Stimulated activated CD4-positive, alpha-beta T cell treated with anti-CD3 and anti-CD28 coated beads, Interleukin-1b, Interleukin-23, amount 100 ng/mL, for 4 hours (primary cell): ENCODE results near the gene TEN1.
"Not testable (repeated sequence)": the region's sequence is repeated elsewhere in the genome, so short reads cannot be mapped to it uniquely, and the experiment has no call there.

Experiments
- DNase-seq, 2 donors: peaks; one replicate each; pipeline ENCODE4 v3.0.0-alpha.2; 2020; ENCODE audit warnings: low read depth in 2 of 2

Gene TEN1, protein sequence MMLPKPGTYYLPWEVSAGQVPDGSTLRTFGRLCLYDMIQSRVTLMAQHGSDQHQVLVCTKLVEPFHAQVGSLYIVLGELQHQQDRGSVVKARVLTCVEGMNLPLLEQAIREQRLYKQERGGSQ

GRCh38 chr17:75978938-75979704, at the start of gene TEN1, which contains the start of gene ACOX1:
TEN1 (plus strand) TSS chr17:75979240; CDS start chr17:75986193, 6,953 bp downstream.
ACOX1 (minus strand) TSS chr17:75979166; CDS start chr17:75979073, 93 bp downstream.
- DNase-seq = peak; percentile 88 to 94

GRCh38 chr17:75931062-75931461, 48.0 kb upstream of the TEN1 start:
- DNase-seq = no peak

GRCh38 chr17:75932852-75933251, 46.2 kb upstream of the TEN1 start:
- DNase-seq = no peak

DNA sequence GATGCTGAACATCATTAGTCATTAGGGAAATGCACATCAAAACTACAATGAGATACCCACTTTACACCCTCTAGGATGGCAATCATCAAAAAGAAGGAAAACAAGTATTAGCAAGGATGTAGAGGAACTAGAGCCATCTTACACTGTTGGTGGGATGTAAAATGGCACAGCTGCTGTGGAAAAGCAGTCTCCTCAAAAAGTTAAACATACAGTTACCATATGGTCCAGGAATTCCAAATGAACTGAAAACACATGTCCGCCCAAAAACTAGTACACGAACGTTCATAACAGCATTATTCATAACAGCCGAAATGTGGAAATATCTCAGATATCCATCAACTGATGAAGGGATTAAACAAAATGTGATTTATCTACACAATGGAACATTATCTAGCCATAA, 45.2 kb upstream of the TEN1 start:
- DNase-seq = no peak

DNA sequence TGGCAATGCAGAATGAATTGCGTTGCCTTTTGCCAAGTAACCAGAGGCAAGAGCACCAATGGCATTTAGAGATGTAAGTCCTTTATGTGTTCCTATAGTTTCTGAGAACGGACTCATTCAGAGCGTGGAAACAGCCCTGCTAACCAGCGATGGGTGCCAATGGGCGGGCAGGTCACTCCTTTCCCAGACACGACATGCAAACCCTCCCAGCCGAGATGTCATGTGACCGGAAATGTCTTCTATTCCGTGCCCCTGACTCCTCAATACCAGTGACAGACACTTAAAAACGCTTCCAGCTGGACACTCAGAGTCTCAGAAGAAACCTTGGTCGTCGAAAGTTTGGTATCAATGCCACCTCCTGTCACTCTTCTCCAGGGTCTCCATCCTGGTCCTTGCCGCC, 41.4 kb upstream of the TEN1 start:
- DNase-seq = no peak

DNA sequence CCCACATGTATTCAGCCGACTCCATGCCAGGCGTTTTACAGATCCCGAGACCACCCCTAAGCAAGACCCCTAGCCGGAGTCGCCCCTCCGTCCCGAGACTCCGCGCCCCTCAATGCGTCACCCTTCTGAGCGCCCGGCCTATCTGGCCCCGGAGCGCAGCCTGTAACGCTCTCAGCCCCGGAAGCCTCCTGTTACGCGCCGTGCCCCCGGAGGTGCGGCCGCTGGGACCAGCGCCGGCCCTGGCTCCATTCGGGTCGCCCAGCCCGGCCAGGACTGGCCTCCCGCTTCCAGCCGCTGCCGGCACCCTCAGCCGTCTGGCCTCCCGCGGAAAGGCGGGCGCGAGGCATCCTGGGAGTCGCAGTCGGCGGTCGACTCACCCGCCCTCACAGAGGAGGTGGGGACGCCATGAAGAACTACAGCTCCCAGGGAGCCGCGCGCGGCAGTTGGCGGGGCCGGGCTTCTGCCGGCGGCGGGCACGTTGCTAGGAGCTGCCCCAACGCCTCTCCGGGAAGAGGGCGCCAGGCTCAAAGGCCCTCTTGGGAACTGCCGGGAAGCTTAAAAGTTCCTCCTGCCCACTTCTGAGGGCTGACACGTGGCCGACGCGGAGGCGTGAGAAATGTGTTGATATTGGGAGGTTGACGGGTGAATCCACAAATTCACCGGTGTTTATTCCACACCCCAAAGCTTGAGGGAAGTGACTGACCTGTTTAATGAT, 38.2 kb upstream of the TEN1 start, which contains the start of gene FBF1:
FBF1 (minus strand) TSS at position 316 of the 715 bp plus-strand sequence. CDS start 2,893 bp downstream, outside the sequence.
- DNase-seq = peak; percentile 75 to 83

DNA sequence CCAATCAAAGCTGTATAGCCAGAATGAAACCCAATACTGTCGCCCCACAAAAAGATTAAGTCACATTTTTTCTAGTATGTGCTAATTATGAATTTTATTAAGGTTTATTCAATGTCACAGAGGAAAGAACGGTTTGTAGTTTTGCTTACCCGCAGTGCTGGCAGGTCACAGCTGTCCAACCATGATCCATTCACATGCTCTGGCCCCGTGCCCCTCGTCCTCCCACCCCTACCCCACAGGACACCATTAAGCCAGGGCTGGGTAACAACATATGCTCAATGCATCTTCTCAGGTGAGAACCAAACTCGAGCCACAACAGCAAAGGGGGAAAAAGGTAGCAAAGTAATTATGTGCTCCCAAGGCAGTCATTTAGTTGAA, 37.6 kb upstream of the TEN1 start:
- DNase-seq = no peak

DNA sequence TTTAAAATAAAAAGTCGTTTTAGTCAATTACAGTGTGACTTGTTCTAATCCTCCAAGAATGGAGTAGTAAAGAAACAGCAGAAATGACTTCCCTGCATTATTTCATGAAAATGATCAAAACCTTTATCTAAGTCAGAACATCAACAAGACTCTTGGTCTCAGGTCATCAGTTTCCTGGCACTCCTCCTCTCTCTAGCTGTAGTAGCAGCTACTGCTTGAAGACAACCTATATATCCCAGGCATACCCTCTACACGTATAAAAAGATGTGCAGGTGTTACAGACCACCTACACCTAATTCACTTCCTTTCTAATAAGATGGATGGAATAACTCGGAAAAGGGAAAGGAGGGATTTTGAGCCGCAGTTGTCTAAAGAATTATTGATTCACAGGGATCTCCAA, 36.6 kb upstream of the TEN1 start:
- DNase-seq = no peak

GRCh38 chr17:75943491-75943890, 35.5 kb upstream of the TEN1 start:
- DNase-seq = no peak

DNA sequence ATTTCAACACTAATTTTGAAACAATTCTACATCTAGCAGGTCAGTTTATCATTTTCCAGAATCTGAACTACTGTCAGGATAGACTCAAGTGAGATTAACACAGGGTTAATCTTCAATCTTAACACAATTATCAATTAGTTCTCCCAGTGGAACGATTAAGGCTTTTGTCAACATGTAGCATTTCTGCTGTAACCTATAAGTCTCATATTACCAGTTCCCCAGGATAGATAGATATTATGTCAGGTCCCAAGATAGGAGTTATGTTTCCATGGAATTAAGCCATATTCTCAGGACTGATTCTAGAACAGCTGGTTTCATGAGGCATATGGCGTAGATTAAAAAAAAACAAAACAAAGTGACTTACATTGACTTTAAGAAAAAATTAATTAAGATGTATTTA, 33.8 kb upstream of the TEN1 start:
- DNase-seq = no peak

- no peak for DNase-seq
Measured at GRCh38 chr17:75950421-75950820, 28.6 kb upstream of the TEN1 start.

DNA sequence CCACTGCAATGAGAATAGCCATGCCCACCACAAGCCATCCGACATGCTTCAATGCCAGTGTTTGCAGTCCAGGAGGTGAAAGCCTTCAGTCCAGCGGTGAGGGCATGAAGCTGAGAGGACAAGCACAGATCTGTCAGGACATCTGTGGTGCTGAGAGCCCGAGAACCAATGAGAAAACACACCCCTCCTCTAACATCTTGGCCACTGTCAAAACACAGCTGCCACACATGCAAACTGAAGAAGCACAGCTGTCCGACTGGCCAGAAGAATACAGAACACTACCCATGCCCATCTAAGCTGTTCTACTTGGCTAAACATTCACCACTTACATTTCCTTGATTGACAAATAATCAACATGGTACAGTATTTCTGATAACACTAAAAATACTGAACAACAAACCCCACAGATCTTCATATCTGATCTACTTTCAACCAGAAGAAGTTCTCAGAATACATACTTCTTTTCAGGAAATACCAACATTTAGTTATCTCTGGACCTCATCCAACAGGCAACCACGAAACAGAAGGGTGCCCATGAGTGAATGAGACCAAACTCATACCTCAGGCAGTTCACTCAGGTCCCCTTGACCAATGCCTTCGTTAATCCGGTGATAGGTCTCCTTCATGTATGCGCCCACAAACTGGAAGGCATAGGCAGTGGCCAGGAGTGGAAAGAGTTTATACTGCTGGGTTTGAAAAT, 28.0 kb upstream of the TEN1 start:
- DNase-seq = no peak

DNA sequence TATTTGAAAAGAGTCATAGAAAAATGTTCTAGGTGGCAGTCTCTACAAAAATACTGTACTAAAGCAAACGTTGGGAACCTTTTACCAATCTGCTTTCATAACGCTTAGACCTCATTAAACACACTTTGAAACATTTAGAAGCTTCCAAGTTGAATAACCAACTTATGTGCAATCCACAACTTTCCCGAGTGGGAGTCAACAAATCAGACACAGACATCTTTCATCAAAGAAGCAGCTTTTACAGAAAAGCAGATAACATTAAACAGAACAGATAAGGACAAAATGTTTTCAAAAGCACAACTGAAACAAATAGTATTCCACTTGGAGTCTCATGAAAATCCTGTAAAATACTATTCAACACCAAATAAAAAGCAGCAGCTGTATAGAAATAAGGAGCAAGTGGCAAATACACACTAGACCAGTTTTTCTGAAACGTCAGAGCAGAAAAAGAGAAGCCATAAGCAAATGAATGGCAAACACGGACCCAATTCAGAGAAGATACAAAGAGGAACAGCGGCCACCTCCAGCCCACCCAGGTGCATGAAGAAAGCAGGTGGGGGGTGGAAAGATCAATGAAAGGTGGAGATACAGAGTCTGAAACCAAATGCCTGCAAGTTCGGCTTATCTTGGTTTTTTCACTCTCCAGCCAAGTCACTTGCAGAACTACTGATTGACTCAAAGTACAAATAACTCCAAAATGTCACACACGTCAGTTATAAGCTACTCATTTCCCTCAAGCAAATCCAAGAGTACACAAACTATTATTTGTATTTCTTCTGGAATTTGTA, 19.8 kb upstream of the TEN1 start:
- DNase-seq = no peak

- DNase-seq = no peak
Measured at GRCh38 chr17:75959839-75960511, 19.1 kb upstream of the TEN1 start.

- no peak for DNase-seq
Measured at GRCh38 chr17:75965468-75965867, 13.6 kb upstream of the TEN1 start.

DNA sequence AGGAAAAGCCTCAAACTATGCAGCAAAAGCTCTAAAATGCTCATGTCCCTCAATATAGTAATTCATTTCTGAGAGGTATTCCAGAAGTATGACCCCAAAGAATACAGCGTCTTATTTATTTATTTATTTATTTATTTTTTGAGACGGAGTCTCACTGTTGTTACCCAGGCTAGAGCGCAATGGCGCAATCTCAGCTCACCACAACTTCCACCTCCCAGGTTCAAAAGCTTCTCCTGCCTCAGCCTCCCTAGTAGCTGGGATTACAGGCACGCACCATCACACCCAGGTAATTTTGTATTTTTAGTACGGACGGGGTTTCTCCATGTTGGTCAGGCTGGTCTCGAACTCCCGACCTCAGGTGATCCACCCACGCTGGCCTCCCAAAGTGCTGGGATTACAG, 10.0 kb upstream of the TEN1 start:
- not testable (repeated sequence) for DNase-seq

DNA sequence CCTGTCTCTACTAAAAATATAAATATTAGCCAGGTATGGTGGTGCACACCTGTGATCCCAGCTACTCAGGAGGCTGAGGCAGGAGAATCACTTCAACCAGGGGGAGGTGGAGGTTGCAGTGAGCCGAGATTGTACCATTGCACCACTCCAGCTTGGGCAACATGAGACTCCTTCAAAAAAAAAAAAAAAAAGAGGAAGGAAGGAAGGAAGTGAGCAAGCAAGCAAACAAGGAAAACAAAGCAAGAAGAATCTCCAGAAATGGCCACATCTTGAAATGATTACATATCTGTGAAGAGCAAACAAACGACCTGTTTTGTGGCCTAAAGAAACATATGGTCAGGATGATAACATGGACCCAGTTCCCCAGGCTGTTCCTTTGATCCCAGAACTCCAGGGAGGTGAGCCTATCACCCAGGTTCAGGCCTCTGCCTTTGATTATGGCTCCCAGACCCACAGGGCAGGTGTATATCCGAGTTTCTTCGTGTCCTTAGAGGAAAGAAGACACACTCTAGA, 9.0 kb upstream of the TEN1 start:
- DNase-seq = no peak

DNA sequence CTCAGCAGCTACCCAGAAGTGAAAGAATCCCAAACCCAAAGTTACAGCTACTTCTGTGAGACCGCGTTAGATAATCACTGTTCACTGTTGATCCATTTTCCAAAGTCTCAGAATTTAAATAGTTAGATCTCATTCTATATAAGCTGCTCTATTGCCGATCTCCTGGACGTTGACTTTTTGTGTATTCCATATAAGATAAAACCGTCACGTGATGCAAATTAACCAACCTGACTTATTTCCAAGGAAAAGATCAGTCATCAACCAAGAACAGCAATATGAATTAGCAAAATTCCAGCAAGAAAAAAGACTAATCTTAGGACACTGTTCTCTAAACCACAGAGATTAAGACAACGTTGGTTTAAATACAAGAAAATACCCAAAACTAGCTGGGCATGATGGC, 8.4 kb upstream of the TEN1 start:
- no peak for DNase-seq

DNA sequence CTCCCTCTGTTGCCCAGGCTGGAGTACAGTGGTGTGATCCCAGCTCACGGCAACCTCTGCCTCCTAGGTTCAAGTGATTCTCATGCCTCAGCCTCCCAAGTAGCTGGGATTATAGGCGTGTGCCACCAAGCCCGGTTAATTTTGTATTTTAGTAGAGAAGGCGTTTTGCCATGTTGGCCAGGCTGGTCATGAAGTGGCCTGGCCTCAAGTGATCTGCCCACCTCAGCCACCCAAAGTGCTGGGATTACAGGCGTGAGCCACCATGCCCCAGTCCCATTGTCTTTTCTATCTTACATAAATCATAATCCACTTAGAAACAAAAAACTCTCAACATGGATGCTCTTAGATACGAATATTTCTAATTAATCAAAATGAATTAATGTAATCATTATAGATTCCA, 3.9 kb upstream of the TEN1 start:
- not testable (repeated sequence) for DNase-seq

DNA sequence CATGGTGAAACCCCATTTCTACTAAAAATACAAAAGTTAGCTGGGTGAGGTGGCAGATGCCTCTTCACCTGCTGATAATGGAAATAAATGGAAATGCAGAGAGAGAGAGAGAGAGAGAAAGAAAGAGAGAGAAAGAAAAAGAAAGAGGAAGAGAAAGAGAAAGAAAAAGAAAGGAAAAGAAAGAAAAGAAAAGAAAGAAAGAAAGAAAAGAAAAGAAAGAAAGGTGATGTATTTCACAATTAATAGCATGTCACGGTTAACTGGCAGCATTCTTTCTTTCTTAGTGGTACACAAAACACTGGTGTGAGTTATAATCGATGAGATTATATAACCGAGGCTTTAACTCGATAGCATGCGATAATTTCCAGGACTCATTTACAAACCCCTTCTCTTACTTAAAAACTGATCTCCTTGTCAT, 3.3 kb upstream of the TEN1 start:
- DNase-seq = no peak
